Osteoblast (primary cell): ENCODE results near the gene VMP1. TPM values are rescaled to one million over a fixed set of nuclear protein-coding genes. Genes with fewer than 3 reads are reported as not detected.
A peak's percentile ranks its signal among the peaks of the same experiment; 100 is the strongest.

Source experiments
- DNase-seq: peaks from one replicate; pipeline ENCODE4 v3.0.0; 2011; ENCODE audit warnings: low spot score, mixed read lengths; ENCODE audit not compliant: insufficient read length; ENCODE audit errors: missing footprints
- H2AFZ ChIP-seq: 2 replicates; pipeline ENCODE4 v1.6.0; 2011; ENCODE audit warnings: mild to moderate bottlenecking, low read length
- H3K27ac ChIP-seq: 2 replicates; pipeline ENCODE4 v1.5.1; 2011; ENCODE audit warnings: mild to moderate bottlenecking, low read depth, low read length, moderate library complexity
- H3K27me3 ChIP-seq: 2 replicates; pipeline ENCODE4 v1.6.0; 2012; ENCODE audit warnings: mild to moderate bottlenecking, control low read depth, inconsistent platforms, low read length, moderate library complexity; ENCODE audit not compliant: insufficient read depth
- H3K36me3 ChIP-seq: 2 replicates; pipeline ENCODE4 v1.5.1; 2011; ENCODE audit warnings: mild to moderate bottlenecking, low read length, control low read depth, moderate library complexity; ENCODE audit not compliant: insufficient read depth
- H3K4me1 ChIP-seq: 2 replicates; pipeline ENCODE4 v1.5.1; 2011; ENCODE audit warnings: mild to moderate bottlenecking, low read length, control low read depth, moderate library complexity; ENCODE audit not compliant: insufficient read depth
- H3K4me2 ChIP-seq: 2 replicates; pipeline ENCODE4 v1.6.0; 2011; ENCODE audit warnings: mild to moderate bottlenecking, low read length; ENCODE audit not compliant: insufficient read depth
- H3K4me3 ChIP-seq: fragments of 200-600 bp; sonication (generic); 3 replicates; pipeline ENCODE4 v1.5.1; 2012; ENCODE audit warnings: mild to moderate bottlenecking, low read length, inconsistent platforms; ENCODE audit not compliant: insufficient read depth
- H3K79me2 ChIP-seq: 2 replicates; pipeline ENCODE4 v1.6.0; 2012; ENCODE audit warnings: mild to moderate bottlenecking, low read length, control low read depth, inconsistent platforms; ENCODE audit not compliant: insufficient read depth
- H3K9me3 ChIP-seq: 2 replicates; pipeline ENCODE4 v1.5.1; 2011; ENCODE audit warnings: low read depth, low read length, control low read depth
- H4K20me1 ChIP-seq: 2 replicates; pipeline ENCODE4 v1.6.0; 2012; ENCODE audit warnings: mild to moderate bottlenecking, low read length, control low read depth; ENCODE audit not compliant: insufficient read depth
- CTCF ChIP-seq: IDR thresholded peaks from 2 replicates; pipeline ENCODE4 v1.5.1; 2011; ENCODE audit warnings: mild to moderate bottlenecking, low read depth, low read length, moderate library complexity; ENCODE audit errors: extremely low read depth
- total RNA-seq: library from RNA; depleted of rRNA; stranded (reverse); fragments of >200 nt; gene quantifications from 2 replicates; pipeline ENCODE4 v1.2.3, GENCODE V29; 2012

The VMP1 gene
- total RNA-seq, 1 donor, result 415 TPM

- H3K9me3 ChIP-seq, result no peaks in the 10 kb centered on the region
- H3K27me3 ChIP-seq, result no peaks in the 10 kb centered on the region
- H3K4me2 ChIP-seq, result peak overlapping the region; percentile 37
- H3K79me2 ChIP-seq, result peaks cover 21% of the 10 kb centered on the region
- peaks cover 51% of the 10 kb centered on the region for H3K4me1 ChIP-seq
- H4K20me1 ChIP-seq, result no peaks in the 10 kb centered on the region
- H3K27ac ChIP-seq, result peak overlapping the region; percentile 100
- H3K4me3 ChIP-seq, result no peak overlapping the region
- no peak for DNase-seq
- no peak overlapping the region for H2AFZ ChIP-seq
- peaks cover 5% of the 10 kb centered on the region for H3K36me3 ChIP-seq
- TF ChIP-seq CTCF, result no peak
Observed at GRCh38 chr17:59763861-59764260, 56.4 kb downstream of the VMP1 start.

GRCh38 chr17:59764292-59764741 is 56.9 kb downstream of the VMP1 start:
- no peak for DNase-seq
- Histone ChIP-seq H4K20me1 (no peaks in the 10 kb centered on the region), H3K27ac (peak overlapping the region; percentile 100), H3K4me3 (peak overlapping the region; percentile 25), H3K4me2 (peak overlapping the region; percentile 37), H3K79me2 (peaks cover 18% of the 10 kb centered on the region), H3K36me3 (peaks cover 5% of the 10 kb centered on the region), H3K9me3 (no peaks in the 10 kb centered on the region), H3K27me3 (no peaks in the 10 kb centered on the region), H2AFZ (no peak overlapping the region), H3K4me1 (peaks cover 54% of the 10 kb centered on the region)
- TF ChIP-seq CTCF, result no peak

GRCh38 chr17:59765038-59765437 is 57.6 kb downstream of the VMP1 start:
- DNase-seq, result no peak
- no peak for TF ChIP-seq CTCF
- Histone ChIP-seq H3K27me3 (no peaks in the 10 kb centered on the region), H3K4me1 (peaks cover 61% of the 10 kb centered on the region), H3K4me2 (no peak overlapping the region), H3K79me2 (peaks cover 17% of the 10 kb centered on the region), H3K36me3 (peaks cover 5% of the 10 kb centered on the region), H2AFZ (no peak overlapping the region), H3K27ac (peak overlapping the region; percentile 100), H3K9me3 (no peaks in the 10 kb centered on the region), H3K4me3 (no peak overlapping the region), H4K20me1 (no peaks in the 10 kb centered on the region)

GRCh38 chr17:59766491-59766890 is 59.0 kb downstream of the VMP1 start:
- Histone ChIP-seq H3K4me2 (peak overlapping the region; percentile 39), H3K27me3 (no peaks in the 10 kb centered on the region), H3K9me3 (no peaks in the 10 kb centered on the region), H3K4me1 (peaks cover 57% of the 10 kb centered on the region), H3K27ac (peak overlapping the region; percentile 68), H4K20me1 (no peaks in the 10 kb centered on the region), H3K36me3 (peaks cover 5% of the 10 kb centered on the region), H3K4me3 (no peak overlapping the region), H3K79me2 (peaks cover 10% of the 10 kb centered on the region), H2AFZ (no peak overlapping the region)
- DNase-seq, result no peak
- TF ChIP-seq CTCF, result no peak
